ENCODE measurements around the gene TTC24.
A peak's percentile ranks its signal among the peaks of the same experiment; 100 is the strongest.
"Not testable (repeated sequence)": the region's sequence is repeated elsewhere in the genome, so short reads cannot be mapped to it uniquely, and the experiment has no call there.

The TTC24 gene

GRCh38 chr1:156555715-156556114, 23.8 kb upstream of the TTC24 start:
- no peak for DNase-seq

- no peak for DNase-seq
Measured at GRCh38 chr1:156556354-156556753, 23.2 kb upstream of the TTC24 start.

GRCh38 chr1:156559086-156559796, 20.3 kb upstream of the TTC24 start:
- no peak for DNase-seq

- no peak for DNase-seq
Measured at GRCh38 chr1:156559797-156560385, 19.6 kb upstream of the TTC24 start.

GRCh38 chr1:156560585-156561163, 18.8 kb upstream of the TTC24 start:
- no peak for DNase-seq

- DNase-seq: no peak
Measured at GRCh38 chr1:156565519-156565918, 14.0 kb upstream of the TTC24 start.

- no peak for DNase-seq
Measured at GRCh38 chr1:156566436-156566835, 13.1 kb upstream of the TTC24 start.

- peak in 1 of 2 experiments; percentile 5 for DNase-seq
Measured at GRCh38 chr1:156571261-156571852, 8.2 kb upstream of the TTC24 start.

- peak; percentile 33 to 70 for DNase-seq
Measured at GRCh38 chr1:156571919-156572662, 7.4 kb upstream of the TTC24 start, which contains the start of gene IQGAP3. Gene IQGAP3 (minus strand): TSS chr1:156572565. CDS start chr1:156572529, 36 bp downstream.

- no peak for DNase-seq
Measured at GRCh38 chr1:156572663-156573018, 6.9 kb upstream of the TTC24 start.

GRCh38 chr1:156574039-156574633, 5.4 kb upstream of the TTC24 start:
- DNase-seq: no peak

GRCh38 chr1:156577550-156577949, 2.0 kb upstream of the TTC24 start:
- DNase-seq: no peak

- no peak for DNase-seq
Measured at GRCh38 chr1:156578055-156578454, 1.5 kb upstream of the TTC24 start.

- no peak for DNase-seq
Measured at GRCh38 chr1:156581661-156582387, 2.3 kb downstream of the TTC24 start.

- DNase-seq: no peak
Measured at GRCh38 chr1:156582388-156583017, 3.0 kb downstream of the TTC24 start.

GRCh38 chr1:156583821-156584622, 4.5 kb downstream of the TTC24 start:
- peak; percentile 52 to 63 for DNase-seq

- DNase-seq: no peak
Measured at GRCh38 chr1:156584813-156585212, 5.3 kb downstream of the TTC24 start.

GRCh38 chr1:156586323-156586722, 6.8 kb downstream of the TTC24 start:
- DNase-seq: no peak

GRCh38 chr1:156586892-156587477, 7.5 kb downstream of the TTC24 start:
- DNase-seq: no peak

GRCh38 chr1:156587927-156588326, 8.4 kb downstream of the TTC24 start:
- not testable (repeated sequence) for DNase-seq

Measured in SW 1271 (cell line).